SHP77 treated with DMSO at 0.1 percent for 48 hours (cell line): ENCODE results near the gene PPP1R1A.

ENCODE experiments used
- DNase-seq: peaks from one replicate; lab custom pipeline; 2025; lab: John Stamatoyannopoulos, UW

Gene PPP1R1A, protein sequence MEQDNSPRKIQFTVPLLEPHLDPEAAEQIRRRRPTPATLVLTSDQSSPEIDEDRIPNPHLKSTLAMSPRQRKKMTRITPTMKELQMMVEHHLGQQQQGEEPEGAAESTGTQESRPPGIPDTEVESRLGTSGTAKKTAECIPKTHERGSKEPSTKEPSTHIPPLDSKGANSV

DNA sequence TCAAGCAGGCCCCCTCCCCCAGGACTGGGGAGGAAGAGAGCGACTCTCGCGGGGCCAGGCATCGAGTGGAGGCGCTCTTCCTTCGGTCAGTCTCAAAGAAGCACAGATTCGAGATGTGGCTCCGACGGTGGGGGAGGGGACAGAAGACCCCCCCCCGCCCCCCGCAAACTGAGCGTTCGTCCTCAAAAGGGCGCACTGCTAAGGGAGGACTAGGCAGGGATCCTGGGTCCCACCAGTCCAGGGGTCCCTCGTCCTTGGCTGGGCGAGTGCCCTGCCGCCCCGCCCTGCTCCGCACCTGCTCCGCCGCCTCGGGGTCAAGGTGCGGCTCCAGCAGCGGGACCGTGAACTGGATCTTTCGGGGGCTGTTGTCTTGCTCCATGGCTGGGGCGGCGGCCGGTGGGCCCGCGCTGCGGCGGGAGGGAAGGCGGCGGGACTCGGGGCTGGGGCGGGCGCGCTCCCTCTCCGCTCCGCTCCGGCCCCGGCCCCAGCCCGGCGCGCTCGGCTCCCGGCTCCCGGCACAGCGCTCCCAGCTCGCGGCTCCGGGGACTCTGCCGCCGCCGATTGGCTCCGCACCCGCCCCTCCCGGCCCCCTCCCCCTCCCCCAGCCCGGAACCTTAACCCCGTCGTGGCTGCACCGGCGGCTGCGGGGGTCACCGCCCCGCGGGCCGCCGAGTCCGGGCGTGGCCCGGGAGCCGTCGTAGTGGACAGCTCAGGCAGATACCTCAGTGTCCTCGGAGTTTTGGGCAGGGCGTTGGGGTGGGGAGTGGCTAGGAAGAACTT, at the start of gene PPP1R1A:
TSS of gene PPP1R1A (minus strand) at position 550 of the 780 bp plus-strand sequence. CDS start at position 379, 171 bp downstream.
- DNase-seq: no peak

DNA sequence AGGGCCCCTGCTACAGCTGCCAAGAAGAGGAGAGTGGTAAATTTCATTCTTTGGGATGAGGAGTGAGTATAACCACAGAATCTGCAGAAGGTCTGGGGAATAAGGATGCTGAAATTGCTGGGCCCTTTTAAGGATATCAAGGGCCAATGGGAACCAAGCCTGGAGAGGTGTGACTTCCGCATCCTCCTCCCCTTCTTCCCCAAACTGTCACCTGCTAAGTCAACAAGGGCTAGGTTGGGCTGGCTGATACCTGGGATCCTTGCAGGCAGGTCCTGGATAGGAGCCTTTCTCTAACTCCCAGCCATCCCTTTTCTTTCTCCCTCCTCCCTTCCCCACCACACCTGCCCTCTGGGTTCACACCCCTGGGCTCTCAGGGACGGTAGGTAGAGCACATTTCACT, 46.3 kb upstream of the PPP1R1A start, which contains the start of gene LACRT:
TSS of gene LACRT (minus strand) at position 101 of the 400 bp plus-strand sequence. CDS start at position 47, 54 bp downstream.
- no peak for DNase-seq

DNA sequence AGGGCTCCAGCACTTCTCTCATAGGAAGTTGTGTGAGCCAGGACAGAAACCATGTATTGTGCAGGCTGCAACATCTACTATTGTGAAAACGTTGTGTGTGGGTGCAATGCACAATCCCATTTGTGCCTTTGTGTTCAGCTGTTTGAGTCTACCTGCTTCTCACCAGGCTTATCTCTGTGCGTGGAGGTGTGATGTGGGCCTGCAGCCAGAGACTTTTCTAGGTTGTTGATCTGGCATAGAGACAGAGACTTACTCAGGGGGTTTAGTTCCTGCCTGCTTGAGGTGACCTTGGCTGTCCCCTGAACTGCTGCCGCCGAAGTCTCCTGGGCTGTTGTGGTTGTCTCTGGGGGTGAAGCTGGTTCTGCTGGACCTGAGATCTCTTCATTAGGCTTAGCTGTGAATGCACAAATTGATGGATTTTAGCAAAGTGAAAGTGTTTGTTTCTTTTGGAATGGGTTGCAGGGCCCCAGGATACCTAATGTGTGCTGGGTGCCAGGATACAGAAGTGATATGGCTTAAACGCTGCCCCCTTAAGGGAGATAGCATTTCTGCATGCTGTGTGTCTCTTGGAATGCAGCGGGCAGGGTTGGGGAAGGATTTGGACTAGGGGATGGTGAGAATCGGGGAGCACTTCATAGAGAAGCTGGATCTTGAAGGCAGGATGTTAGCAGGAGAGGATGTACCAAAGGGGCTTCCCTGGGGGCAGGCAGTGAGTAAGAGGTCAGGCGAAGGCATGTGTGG, 43.7 kb upstream of the PPP1R1A start:
- DNase-seq: no peak

DNA sequence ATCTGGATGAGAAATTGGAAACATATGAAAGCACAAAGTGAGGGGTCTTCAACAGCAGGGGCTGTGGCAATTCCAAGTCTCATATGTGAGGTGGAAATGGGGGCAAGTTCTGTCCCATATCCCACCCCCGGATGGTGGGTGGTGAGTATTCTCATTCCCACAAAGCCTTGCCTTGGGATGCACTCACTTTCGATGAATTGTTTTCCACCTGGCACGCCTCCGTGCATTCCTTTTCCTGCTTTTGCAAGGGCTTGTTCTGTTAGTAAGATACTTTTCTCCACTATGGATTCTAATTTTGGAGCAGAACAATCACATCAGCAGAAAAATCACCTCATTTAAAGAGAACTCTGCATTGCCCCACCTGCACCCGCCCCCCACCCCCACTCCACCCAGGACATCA, 43.1 kb upstream of the PPP1R1A start:
- DNase-seq: no peak

DNA sequence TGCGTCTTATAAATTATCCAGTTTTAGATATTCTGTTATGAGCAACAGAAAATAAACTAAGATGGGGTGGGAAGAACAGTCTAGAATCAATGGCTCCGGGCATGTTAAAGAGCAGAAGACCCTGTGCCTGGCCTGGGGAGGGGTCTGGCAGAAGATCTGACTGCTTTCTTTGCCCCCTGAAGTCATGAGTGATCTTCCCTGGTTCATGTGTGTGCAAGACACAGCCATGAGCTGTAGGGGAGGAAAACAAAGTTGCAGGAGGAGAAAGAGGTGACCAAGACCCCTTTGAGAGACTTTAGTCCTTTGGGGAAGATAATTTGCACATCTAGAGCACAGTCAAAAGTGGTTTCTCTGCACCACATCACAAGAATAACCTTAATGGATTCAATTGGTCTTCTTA, 41.5 kb upstream of the PPP1R1A start:
- DNase-seq: no peak

DNA sequence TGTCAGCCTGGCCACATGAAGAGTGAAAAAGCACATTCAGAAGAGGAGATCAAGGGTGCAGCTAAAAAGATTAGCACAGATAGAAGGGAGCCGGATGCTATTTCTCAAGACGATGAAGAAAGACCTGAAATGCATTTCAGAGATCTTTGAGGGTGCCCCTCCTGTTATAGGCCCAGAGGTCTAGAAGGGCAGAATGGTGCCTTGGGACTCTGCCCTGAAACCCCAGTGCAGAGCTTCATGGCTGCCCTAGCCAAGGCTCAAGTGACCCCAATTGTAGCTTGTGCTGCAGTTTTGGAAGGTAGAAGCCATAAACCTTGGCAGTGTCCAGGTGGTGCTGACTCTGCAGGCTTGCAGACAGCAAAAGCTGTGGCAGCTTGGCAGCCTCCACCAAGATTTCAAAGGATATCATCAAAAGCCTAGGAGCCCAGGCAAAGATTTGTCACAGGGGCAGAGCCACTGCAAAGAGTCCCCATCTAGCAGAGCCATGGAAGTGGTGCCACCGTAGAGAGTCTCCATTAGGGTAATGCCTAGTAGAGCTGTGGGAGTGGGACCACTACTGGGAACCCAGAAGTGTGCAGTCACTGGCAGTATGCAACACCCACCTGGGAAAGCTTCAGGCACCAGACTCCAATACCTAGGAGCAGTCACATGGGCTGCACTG, 39.9 kb upstream of the PPP1R1A start:
- DNase-seq: no peak

DNA sequence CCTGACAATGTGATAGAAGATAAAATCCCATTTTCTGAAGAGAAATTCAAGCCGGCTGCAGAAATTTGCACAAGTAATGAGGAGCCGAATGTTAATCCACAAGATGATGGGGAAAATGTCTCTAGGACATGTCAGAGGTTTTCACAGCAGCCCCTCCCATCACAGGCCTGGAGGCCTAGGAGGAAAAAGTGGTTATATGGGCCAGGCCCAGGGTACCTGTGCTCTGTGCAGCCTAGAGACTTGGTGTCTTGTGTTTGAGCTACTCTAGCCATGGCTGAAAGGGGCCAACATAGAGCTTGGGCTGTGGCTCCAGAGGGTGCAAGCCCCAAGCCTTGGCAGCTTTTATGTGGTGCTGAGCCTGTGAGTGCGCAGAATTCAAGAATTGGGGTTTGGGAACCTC, 38.8 kb upstream of the PPP1R1A start:
- no peak for DNase-seq

DNA sequence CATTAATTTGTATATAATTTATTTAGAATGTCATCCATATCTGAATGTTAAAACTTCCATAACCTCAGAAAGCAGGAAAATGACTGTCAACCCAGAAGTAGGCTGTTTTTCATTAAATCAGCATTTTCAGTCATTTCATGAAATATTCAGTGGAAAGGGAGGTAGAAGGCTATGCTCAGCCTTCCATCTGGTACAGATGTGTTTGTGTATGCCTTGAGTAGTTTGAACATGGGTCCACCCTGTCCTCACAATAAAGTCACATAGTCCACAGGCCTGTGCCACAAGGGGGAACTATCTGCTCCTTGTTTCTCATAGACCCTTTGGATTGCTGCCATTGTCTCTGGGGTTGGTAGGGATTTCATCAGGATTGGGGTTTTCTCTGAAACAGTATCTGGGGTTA, 37.1 kb upstream of the PPP1R1A start:
- no peak for DNase-seq

DNA sequence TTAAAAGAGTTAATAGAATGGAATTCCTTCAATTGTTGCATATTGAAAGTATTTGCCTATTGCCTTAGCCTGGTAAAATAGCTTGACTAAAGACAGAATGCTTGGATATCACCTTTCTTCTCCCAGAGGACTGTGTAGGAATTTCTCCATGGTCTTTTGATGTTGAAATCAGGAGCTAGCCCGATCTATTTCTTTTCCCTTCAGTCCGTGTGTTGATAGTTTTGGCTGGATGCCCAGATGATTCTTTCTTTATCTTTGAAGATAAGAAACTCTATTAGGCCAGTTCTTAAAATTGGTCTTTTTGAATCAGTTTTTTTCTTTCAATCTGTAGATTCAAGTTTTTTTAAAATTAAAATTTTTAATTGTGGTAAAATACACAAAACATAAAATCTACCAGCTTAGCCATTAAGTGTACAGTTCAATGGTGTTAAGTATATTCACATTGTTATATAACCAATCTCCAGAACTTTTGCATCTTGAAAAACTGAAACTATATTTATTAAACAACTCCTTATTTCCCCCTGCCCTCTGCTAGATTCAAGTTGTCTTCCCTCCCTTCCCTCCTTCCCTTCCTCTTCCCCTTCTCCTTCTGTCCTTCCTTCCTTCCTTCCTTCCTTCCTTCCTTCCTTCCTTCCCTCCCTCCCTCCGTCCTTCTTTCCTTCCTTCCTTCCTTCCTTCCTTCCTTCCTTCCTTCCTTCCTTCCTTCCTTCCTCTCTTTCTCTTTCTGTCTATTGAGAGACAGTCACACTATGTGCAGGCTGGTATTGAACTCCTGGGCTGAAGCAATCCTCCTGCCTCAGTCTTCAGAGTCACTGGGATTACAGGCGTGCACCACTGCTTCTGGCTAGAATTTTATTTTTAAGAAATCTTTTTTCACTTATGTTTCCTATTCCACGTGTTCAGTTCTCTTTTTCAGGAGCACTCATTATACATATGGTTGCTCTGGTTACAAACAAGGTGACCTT, 36.1 kb upstream of the PPP1R1A start:
- no peak for DNase-seq

DNA sequence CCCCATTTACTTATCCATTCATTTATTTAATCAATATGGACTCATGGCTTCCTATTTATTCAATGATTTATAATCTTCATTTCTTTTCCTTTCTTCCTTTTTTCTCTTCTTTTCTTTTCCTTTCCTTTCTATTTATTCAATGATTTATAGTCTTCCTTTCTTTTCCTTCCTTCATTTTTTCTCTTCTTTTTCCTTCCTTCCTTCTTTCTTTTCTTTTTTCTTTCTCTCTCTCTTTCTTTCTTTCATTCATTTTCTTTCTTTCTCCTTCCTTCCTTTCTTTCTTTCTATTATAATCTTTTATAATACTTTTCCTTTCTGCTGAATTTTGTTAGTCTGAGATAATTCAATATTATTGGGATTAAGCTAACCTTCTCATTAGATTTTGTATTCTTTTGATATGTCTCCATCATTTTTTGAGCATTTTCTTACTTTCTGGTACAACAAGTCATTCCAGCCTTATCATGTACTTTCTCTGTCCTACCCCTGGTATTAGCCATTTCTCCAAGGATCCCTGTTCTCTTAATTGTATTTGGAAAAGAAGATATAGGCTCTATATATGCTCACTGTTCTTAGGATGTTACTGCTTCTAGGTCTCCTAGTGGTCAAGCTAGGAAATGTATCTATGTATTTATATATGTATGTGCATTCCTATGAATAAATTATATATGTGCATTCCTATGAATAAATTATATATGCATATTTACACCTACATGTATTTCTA, 34.2 kb upstream of the PPP1R1A start:
- no peak for DNase-seq

DNA sequence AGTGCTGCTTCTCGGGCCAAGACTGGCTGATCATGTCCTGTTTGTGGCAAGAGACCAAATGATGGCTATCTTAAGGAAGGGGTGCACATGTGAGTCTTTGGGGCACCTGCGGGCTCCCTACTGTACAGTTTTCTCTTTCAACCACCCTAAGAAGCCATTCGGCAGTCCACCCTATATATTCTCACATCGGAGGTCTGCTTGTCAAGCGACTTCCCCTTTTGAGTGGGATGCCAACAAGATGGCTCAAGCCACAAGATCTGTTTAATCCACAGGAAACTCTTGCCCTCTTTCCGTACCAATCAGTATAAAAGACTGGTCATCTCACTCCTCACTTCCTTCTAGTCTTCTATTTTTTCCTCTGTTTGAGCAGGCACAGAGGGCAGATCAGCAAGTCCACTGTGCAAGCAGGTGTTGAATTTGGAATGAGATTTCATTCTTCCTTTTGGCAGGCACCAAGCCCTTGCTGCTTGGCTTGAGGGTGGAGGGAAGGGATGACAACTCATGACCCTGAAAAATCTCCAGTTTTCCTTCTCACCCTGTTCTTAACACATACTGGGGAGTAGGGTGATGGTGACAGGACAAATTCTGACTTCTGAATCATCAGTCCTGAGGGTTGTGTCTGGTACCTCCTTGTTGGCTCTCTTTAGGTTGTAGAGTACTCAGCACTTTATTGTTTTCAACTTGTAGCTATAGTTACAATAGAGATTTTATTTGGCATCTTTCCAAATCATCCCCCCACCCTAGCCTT, 28.6 kb upstream of the PPP1R1A start:
- no peak for DNase-seq

DNA sequence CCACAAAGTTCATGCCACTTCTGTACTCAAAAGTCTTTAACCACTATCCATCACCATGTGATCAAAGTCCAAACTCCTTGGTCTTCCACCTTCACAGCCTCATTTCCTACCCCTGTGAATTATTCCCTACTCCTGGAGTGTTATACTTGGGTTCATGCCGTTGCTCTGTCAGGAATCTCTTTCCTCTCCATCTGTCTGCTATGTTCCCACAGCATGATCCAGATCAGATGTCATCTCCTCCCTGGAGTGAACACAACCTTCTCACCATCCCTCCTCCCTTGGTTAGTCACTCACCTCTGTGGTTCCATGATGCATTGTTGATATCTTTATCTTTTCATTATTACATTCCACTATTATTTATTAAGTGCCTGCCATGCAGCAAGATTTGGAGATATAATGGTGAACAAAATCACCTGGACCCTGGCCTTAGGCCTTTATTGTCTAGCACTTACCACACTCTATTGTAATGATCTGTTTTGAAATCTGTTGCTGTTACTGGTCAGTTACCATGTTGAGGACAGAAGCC, 23.8 kb upstream of the PPP1R1A start:
- DNase-seq: no peak

DNA sequence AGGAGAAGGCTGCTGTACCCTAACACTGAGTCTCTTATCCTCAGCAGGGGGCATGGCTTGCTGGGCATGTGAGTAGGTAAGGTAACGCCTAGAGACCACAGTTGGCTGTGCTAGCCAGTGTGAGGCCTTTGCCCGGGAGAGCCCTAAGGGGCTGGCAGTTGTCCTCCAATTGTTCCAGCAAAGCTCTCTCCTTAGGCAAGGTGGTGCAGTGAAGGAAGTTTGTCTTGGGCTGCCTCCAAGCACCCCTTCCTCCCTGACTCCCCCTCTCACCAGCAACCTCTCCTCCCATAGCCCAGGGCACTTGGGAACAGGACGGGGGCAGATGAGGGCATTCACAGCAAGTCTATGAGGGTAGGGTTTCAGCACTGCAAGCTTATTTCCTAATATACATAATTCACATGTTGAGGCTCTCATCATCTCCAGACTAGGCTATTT, 23.3 kb upstream of the PPP1R1A start:
- no peak for DNase-seq

DNA sequence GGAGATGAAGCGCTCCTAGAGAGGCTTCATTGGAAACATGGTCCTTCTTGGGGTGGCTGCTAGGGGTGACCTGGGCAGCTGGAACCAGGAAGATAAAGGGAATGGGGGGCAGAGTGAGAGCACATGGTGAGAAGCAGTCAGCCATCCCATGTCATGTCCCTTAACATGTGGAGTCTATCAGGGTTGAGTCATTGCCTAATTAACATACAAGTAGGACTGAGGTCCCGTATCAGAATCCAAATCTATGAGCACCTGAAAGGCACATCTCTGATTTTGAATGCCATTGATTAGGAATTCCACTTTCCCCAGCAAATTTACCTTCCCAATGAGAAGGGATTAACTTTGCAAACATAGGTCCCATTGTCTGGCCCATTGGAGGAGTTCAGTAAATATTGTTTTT, 20.3 kb upstream of the PPP1R1A start:
- DNase-seq: no peak

DNA sequence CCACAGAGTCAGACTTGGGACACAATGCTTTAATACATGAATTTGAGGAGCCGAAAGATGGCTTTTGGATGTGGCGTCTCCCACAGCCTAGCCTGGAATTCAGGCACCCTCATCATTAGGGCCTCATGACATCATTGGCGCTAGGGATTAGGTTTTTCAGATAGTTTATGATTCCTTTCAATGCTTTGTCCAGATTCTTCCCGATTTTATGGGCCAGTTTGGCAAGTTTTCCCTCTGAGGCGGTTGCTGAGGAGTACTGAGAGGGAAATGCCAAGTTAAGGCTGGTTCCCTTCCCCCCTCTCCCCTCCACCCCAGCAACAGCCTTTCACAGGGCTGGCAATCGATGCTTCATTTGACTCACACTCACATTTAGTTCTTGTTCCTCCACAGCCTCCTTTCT, 19.7 kb upstream of the PPP1R1A start:
- DNase-seq: no peak

DNA sequence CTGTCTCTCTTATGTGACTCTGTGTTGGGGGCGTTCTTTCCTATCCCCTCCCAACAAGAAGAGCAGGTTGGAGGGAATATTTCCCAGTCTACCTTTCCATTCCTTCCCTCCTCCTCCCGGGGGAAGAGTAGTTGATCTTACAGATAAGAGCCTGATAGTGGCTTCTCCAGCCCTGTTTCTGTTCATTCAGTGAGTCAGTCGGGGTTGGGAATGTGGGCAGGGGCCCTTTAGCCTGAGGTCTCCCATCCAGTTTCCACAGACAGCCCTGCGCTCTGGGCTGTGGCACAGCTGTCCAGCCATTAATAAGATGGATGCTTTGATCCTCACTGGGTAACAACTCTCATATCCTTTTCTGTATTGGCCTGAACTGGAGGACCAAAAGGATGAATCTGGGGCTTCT, 18.1 kb upstream of the PPP1R1A start:
- no peak for DNase-seq

DNA sequence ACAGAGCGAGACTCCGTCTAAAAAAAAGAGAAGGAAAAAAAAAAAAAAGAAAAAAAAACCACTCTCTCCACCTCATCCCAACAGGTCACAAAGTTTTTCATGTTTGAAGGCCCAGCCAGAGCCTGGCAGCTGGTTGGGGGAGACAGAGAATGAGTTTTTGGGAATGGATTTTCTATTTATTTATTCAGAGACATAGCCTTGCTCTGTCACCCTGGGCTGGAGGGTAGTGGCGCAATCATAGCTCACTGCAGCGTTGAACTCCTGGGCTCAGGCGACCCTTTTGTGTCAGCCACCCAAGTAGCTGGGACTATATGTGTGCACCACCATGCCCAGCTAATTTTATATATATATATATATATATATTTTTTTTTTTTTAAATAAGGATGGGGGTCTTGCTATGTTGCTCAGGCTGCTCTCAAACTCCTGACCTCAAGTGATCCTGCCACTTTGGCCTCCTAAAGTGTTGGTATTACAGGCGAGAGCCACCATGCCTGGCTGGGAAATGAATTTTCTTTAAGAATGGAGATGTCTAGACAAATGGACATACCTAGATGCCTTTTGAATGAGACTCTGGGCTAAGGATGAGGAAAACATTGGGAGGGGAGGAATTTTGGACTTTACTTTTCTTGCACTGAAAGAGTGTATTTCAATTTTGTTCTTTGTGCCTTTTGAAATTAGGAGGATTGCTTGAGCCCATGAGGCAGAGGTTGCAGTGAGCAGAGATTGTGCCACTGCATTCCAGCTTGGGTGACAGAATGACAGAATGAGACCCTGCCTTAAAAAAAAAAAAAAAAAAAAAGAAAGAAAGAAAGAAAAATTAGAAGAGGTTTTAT, 16.9 kb upstream of the PPP1R1A start:
- no peak for DNase-seq

DNA sequence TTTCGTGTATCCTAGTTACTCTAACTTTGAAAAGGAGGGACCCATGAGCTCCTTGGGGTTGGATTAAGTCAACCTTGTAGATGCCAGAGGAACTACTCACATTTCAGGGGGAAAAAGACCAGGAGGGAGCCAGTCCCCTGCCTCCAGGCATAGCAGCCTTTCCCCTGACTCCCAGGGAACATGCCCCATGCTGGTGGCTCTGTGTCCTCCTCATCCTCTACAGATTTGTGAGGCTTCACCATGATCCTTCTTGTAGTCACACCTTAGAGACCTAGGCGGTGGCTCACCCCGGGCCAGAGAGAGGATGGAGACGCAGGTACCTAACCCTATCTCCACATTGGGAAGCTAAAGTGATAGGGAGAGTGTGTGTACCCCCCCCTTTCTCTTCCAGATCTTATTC, 16.0 kb upstream of the PPP1R1A start:
- no peak for DNase-seq

DNA sequence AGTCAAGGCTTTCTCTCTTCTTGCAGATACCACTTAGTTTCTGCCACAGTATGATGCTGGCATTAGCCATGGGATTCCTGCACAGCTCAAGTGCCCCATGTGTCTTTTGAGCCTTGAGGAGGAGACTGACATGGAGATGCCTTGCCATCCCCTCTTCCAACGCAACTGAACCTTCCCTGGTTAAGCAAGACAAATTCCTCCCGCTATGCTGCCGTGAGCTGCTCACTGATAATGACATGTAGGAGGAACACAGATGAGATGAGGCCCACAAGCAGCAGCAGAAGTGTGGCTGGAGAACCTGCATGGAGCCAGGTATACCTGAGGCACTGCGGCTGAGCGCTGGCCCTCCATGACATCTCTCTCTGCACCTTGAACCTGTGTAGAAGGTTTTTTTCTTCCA, 15.4 kb upstream of the PPP1R1A start:
- DNase-seq: no peak
